ENCODE data around the gene ABCC2.

ABCC2 gene

GRCh38 chr10:99777918-99778714 is 4.3 kb upstream of the ABCC2 start:
- DNase-seq: no peak

- DNase-seq: peak; percentile 61
Measured at GRCh38 chr10:99779335-99779734, 3.1 kb upstream of the ABCC2 start.

- DNase-seq: no peak
Measured at GRCh38 chr10:99781734-99782429, 558 bp upstream of the ABCC2 start.

- no peak for DNase-seq
Measured at GRCh38 chr10:99784016-99784726, 1.7 kb downstream of the ABCC2 start.

GRCh38 chr10:99784727-99785441 is 2.4 kb downstream of the ABCC2 start:
- DNase-seq: no peak

- no peak for DNase-seq
Measured at GRCh38 chr10:99785646-99786045, 3.2 kb downstream of the ABCC2 start.

- no peak for DNase-seq
Measured at GRCh38 chr10:99787311-99787710, 4.9 kb downstream of the ABCC2 start.

- no peak for DNase-seq
Measured at GRCh38 chr10:99787782-99788445, 5.5 kb downstream of the ABCC2 start.

GRCh38 chr10:99788598-99789256 is 6.3 kb downstream of the ABCC2 start:
- DNase-seq: no peak

GRCh38 chr10:99791831-99792230 is 9.4 kb downstream of the ABCC2 start:
- no peak for DNase-seq

GRCh38 chr10:99793819-99794218 is 11.4 kb downstream of the ABCC2 start:
- no peak for DNase-seq

- no peak for DNase-seq
Measured at GRCh38 chr10:99796928-99797327, 14.5 kb downstream of the ABCC2 start.

GRCh38 chr10:99798031-99798430 is 15.6 kb downstream of the ABCC2 start:
- no peak for DNase-seq

- DNase-seq: no peak
Measured at GRCh38 chr10:99798920-99799319, 16.5 kb downstream of the ABCC2 start.

GRCh38 chr10:99799613-99800012 is 17.2 kb downstream of the ABCC2 start:
- no peak for DNase-seq

GRCh38 chr10:99804471-99804870 is 22.0 kb downstream of the ABCC2 start:
- DNase-seq: no peak

- no peak for DNase-seq
Measured at GRCh38 chr10:99805190-99805589, 22.8 kb downstream of the ABCC2 start.

- DNase-seq: no peak
Measured at GRCh38 chr10:99806091-99806490, 23.7 kb downstream of the ABCC2 start.

- DNase-seq: no peak
Measured at GRCh38 chr10:99807786-99808185, 25.3 kb downstream of the ABCC2 start.

- no peak for DNase-seq
Measured at GRCh38 chr10:99808270-99808669, 25.8 kb downstream of the ABCC2 start.

GRCh38 chr10:99809481-99809880 is 27.0 kb downstream of the ABCC2 start:
- DNase-seq: no peak

Data from GF-D8 (cell line).